ENCODE measurements around the gene LRRC28. TPM values are rescaled to one million over a fixed set of nuclear protein-coding genes. Genes with fewer than 3 reads are reported as not detected.

Gene LRRC28
- total RNA-seq (2022; extraction: Qiagen RNA extraction), result 12.2 to 15.6 TPM (median 13.8 TPM) in 5 replicates

DNA sequence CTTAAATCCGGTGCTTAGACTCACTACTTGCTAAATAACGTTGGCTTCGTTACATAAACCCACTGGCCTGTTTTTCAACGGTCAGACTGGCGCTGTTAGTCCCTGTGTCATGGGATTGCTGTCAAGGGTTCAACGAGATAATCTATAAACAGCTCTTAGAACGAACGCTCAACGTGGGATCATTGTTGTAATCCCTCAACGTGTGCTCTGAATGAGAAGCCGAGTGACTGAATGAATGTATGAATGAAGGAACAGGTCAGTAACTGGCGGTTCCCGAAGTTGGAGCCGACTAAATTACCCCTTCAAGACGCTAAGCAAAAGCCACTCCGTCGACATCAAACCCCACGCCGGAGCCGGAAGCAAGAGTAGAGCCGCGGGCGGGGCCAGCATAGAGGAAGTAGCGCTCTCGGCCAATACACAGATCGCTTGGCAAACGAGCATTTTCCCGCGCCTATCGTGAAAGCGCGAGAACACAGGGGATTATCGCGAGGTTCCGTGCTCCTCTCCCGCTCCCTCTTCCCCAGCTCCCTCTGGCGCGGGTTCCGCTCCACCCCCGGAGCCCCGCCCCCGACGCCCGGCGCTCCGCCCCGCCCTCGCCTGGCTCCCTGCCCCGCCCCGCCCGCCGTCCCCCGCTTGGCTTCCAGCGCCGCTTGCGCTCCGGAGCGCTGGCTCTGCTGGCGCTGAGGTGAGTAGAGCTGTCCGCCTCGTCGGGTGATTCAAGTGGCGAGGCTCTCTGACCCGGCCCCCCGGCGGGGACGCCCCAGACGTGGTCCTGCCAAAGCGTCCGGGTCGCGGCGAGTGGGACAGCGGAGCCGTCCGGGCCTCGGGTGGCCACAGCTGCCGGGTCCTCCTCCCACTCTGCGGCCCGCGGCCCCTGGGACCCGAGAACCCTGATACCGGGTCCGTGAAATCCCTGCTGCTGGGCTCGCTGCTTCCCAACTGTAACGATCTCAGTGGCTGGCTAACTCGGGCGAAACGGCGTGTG, at the start of gene LRRC28:
Gene LRRC28 (plus strand): TSS at position 625 of the 985 bp plus-strand sequence. CDS start 4,477 bp downstream, outside the sequence.

GRCh38 chr15:99249270-99249841, 1.9 kb upstream of the LRRC28 start, which contains the start of gene TTC23:
Gene TTC23 (minus strand): TSS chr15:99249581. CDS start chr15:99228712, 20,869 bp downstream.

Other genes with a start within 250 kb of the LRRC28 start
- not detected in 5 replicates for gene PGPEP1L, start 243.7 kb upstream of the LRRC28 start, total RNA-seq (2022; extraction: Qiagen RNA extraction)
- gene SYNM, start 146.4 kb upstream of the LRRC28 start, total RNA-seq (2022; extraction: Qiagen RNA extraction), result 26.7 to 37.6 TPM (median 36.1 TPM) in 5 replicates
- gene TTC23, start 1.9 kb upstream of the LRRC28 start, total RNA-seq (2022; extraction: Qiagen RNA extraction), result 7.7 to 12.6 TPM (median 11.3 TPM) in 5 replicates